NT2/D1 (cell line): ENCODE data around the gene FBLN1.

Experiments
- YY1 ChIP-seq: IDR thresholded peaks from 2 replicates; pipeline ENCODE4 v1.6.1; 2011; ENCODE audit not compliant: insufficient read length, insufficient read depth
- ZNF274 ChIP-seq: IDR thresholded peaks from 2 replicates; pipeline ENCODE4 v1.6.1; 2011; ENCODE audit warnings: mild to moderate bottlenecking, low read depth, low read length

- TF ChIP-seq YY1 (no peak), ZNF274 (no peak)
These were observed 138.4 kb downstream of the FBLN1 start for GRCh38 chr22:45640941-45641621.
